ENCODE results near the gene ZDHHC11B.

GRCh38 chr5:749101-749670 is 35.3 kb downstream of the ZDHHC11B start:
- TF ChIP-seq, protein P1, sequence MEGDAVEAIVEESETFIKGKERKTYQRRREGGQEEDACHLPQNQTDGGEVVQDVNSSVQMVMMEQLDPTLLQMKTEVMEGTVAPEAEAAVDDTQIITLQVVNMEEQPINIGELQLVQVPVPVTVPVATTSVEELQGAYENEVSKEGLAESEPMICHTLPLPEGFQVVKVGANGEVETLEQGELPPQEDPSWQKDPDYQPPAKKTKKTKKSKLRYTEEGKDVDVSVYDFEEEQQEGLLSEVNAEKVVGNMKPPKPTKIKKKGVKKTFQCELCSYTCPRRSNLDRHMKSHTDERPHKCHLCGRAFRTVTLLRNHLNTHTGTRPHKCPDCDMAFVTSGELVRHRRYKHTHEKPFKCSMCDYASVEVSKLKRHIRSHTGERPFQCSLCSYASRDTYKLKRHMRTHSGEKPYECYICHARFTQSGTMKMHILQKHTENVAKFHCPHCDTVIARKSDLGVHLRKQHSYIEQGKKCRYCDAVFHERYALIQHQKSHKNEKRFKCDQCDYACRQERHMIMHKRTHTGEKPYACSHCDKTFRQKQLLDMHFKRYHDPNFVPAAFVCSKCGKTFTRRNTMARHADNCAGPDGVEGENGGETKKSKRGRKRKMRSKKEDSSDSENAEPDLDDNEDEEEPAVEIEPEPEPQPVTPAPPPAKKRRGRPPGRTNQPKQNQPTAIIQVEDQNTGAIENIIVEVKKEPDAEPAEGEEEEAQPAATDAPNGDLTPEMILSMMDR (IDR thresholded peaks at IDR 0.05): no peak
- no peak for TF ChIP-seq EZH2 (IDR thresholded peaks at IDR 0.05; ENCODE audit: borderline replicate concordance, insufficient read depth, low read depth, low read length, poor library complexity, severe bottlenecking)
